Adipocyte (in vitro differentiated cells): ENCODE data around the gene CCDC182.

Experiments
- DNase-seq: peaks from one replicate; pipeline ENCODE4 v3.0.0-alpha.2; 2015; ENCODE audit warnings: low read depth
- H3K27me3 ChIP-seq: replicated peaks from 2 replicates; pipeline ENCODE4 v1.7.0; 2013; ENCODE audit warnings: mild to moderate bottlenecking, low read length, moderate library complexity; ENCODE audit not compliant: control insufficient read depth, insufficient read depth
- H3K36me3 ChIP-seq: 2 replicates; pipeline ENCODE4 v1.7.0; 2013; ENCODE audit warnings: low read length, mild to moderate bottlenecking, moderate library complexity; ENCODE audit not compliant: control insufficient read depth, insufficient read depth, severe bottlenecking
- H3K4me1 ChIP-seq: 2 replicates; pipeline ENCODE4 v1.7.0; 2013; ENCODE audit warnings: mild to moderate bottlenecking, low read length, moderate library complexity; ENCODE audit not compliant: control insufficient read depth, insufficient read depth
- H3K4me3 ChIP-seq: 2 replicates; pipeline ENCODE4 v1.7.0; 2013; ENCODE audit warnings: mild to moderate bottlenecking, low read length, moderate library complexity
- H3K9ac ChIP-seq: 2 replicates; pipeline ENCODE4 v1.7.0; 2013; ENCODE audit warnings: mild to moderate bottlenecking, low read length, moderate library complexity
- H3K9me3 ChIP-seq: 2 replicates; pipeline ENCODE4 v1.7.0; 2013; ENCODE audit warnings: mild to moderate bottlenecking, low read length, moderate library complexity; ENCODE audit not compliant: control insufficient read depth

CCDC182 gene

GRCh38 chr17:57756951-57757350, 11.9 kb upstream of the CCDC182 start:
- Histone ChIP-seq H3K9me3 (peaks cover 4% of the 10 kb centered on the region), H3K36me3 (no peaks in the 10 kb centered on the region), H3K27me3 (peaks cover 35% of the 10 kb centered on the region), H3K4me3 (no peak overlapping the region), H3K4me1 (no peaks in the 10 kb centered on the region), H3K9ac (no peak overlapping the region)
- DNase-seq, result no peak

DNA sequence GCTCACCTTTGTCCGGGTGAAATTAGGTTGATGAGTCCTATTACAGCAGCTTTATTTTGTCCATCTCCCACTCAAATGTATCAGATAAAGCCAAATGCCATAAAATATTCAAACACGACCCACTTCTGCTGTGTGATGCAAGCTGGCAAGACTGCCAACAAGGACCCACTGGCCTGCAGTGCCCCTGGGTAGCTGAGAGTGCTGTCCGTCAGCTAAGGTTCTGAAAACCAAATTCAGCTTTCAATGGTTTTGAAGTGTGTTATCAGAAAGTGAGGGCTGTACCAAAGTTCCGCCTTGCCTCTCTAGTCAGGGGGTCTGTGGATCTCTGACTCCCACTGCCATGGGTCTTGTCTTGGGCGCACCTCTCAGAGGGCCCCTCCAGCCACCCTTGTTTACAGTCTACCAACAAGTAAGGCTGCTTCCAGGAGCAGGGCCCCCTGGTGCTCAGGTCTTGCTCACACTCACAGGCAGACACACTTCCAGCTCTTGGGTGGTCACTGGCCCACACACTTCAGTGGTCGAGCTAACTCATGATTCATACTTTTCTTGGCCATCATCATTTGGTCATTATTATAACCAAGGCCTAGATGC, 10.5 kb upstream of the CCDC182 start:
- H3K36me3 ChIP-seq, result no peaks in the 10 kb centered on the region
- no peak overlapping the region for H3K9ac ChIP-seq
- DNase-seq, result no peak
- H3K4me1 ChIP-seq, result peaks cover 3% of the 10 kb centered on the region
- H3K4me3 ChIP-seq, result no peak overlapping the region
- peaks cover 26% of the 10 kb centered on the region for H3K27me3 ChIP-seq
- peaks cover 4% of the 10 kb centered on the region for H3K9me3 ChIP-seq

- Histone ChIP-seq H3K9ac (no peak overlapping the region), H3K9me3 (peaks cover 4% of the 10 kb centered on the region), H3K4me1 (peaks cover 3% of the 10 kb centered on the region), H3K36me3 (no peaks in the 10 kb centered on the region), H3K4me3 (no peak overlapping the region), H3K27me3 (peaks cover 40% of the 10 kb centered on the region)
- DNase-seq, result no peak
Observed at GRCh38 chr17:57752031-57752905, 7.2 kb upstream of the CCDC182 start.

DNA sequence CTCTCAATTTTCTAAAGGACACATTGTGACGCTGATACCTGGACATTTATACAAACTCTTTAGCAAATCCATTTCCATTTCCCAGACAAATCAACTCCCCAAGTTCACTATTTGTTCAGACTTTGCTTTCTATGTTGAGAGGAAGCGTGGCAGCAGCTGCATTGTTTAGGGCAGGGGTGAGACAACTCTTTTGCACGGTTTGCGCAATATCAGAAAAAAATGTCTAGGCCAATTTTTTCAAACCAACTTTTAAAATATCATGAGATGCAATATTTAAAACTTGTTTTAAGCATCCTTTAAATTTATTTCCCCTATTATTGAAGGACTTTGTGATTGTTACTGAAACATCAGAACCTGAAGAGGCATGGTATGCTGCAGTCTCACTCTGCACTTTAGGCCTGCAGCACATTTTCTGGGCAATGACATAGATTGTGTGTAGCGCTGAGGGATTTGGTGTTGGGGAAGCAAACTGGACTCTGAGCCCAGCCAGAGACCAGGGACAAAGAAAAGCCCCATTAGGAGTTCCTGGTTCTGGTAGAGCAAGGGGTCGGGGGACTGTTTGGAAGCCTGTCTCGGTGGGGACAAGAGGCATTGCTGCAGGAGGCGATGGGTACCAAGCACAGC, 6.4 kb upstream of the CCDC182 start:
- H3K4me3 ChIP-seq, result no peak overlapping the region
- peaks cover 45% of the 10 kb centered on the region for H3K27me3 ChIP-seq
- H3K9ac ChIP-seq, result no peak overlapping the region
- H3K4me1 ChIP-seq, result peaks cover 3% of the 10 kb centered on the region
- no peaks in the 10 kb centered on the region for H3K36me3 ChIP-seq
- H3K9me3 ChIP-seq, result peaks cover 4% of the 10 kb centered on the region
- DNase-seq, result peak; percentile 41

DNA sequence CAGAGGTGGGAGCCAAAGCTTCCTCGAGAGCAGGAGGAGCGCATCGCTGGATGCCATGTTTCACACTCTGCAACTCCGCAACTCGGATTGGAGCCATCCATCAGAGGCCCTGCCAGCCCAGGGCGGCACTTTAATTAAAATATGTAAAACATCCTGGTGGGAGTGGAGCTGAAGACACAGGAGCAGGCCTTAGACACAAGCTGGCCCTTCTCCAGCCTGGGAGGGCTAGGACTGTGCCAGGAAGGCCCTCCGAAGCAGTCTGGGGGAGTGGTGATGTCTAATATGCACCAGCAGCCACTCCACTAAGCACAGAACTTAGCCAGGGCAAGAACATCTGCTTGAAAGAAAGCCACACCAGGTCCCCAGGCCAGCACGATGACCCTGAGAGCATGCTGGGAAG, 5.8 kb upstream of the CCDC182 start:
- peaks cover 3% of the 10 kb centered on the region for H3K4me1 ChIP-seq
- peaks cover 46% of the 10 kb centered on the region for H3K27me3 ChIP-seq
- no peak for DNase-seq
- no peaks in the 10 kb centered on the region for H3K36me3 ChIP-seq
- H3K9ac ChIP-seq, result no peak overlapping the region
- H3K9me3 ChIP-seq, result peaks cover 4% of the 10 kb centered on the region
- no peak overlapping the region for H3K4me3 ChIP-seq

DNA sequence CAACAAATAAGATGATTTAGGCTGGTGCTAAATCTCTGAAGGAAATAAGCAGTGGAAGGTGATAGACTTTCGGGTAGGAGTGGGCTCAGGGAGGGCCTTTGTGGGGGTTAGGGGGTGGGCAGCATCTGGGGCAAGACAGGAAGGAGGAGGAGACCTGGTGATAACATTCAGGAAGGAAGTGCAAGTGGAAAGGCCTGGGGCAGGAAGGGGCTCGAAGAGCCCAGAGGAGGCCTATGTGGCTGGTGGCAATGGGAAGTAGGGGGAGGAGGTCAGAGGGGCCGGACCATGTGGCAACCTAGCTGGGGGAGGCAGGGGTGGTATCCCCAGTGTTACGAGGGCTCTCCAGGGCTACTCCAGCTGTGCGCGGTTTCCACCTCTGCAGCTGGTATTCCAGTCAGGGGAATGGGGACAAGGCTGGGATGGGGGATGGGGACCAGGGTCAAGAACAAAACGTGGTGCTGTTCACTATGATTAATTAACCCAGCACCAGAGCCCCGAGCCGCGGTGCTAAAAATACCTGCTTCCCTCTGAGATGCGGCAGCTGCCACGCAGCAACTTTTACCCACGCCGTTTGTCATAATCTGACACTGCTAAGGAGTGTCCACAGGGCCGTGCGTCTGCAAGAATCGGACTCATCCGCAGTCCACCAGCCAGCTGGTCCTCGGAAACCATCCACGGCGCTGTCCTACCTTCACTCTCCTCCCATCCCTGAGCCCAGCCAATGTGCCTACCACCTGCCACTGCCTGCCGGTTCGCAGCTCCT, 5.2 kb upstream of the CCDC182 start:
- H3K36me3 ChIP-seq, result no peaks in the 10 kb centered on the region
- peaks cover 4% of the 10 kb centered on the region for H3K9me3 ChIP-seq
- H3K4me3 ChIP-seq, result no peak overlapping the region
- H3K4me1 ChIP-seq, result peaks cover 3% of the 10 kb centered on the region
- peaks cover 44% of the 10 kb centered on the region for H3K27me3 ChIP-seq
- H3K9ac ChIP-seq, result no peak overlapping the region
- DNase-seq, result no peak

DNA sequence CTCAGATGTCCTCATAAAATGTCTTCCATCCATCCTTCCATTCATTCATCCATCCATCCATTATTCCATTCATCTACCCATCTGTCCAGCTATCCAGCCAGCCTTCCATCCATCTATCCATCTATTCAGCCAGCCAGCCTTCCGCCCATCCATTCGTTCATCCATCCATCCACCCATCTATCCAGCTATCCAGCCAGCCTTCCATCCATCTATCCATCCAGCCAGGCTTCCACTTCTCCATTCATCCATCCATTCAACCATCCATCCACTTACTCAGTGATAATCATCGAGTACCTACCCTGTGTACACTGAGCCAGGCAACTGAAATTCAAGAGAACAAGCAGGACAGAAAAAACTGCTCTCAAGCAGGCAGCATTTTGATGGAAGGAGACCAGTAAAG, 4.6 kb upstream of the CCDC182 start:
- peaks cover 49% of the 10 kb centered on the region for H3K27me3 ChIP-seq
- DNase-seq, result no peak
- H3K9ac ChIP-seq, result no peak overlapping the region
- no peaks in the 10 kb centered on the region for H3K36me3 ChIP-seq
- no peak overlapping the region for H3K4me3 ChIP-seq
- H3K4me1 ChIP-seq, result peaks cover 3% of the 10 kb centered on the region
- H3K9me3 ChIP-seq, result peaks cover 4% of the 10 kb centered on the region

DNA sequence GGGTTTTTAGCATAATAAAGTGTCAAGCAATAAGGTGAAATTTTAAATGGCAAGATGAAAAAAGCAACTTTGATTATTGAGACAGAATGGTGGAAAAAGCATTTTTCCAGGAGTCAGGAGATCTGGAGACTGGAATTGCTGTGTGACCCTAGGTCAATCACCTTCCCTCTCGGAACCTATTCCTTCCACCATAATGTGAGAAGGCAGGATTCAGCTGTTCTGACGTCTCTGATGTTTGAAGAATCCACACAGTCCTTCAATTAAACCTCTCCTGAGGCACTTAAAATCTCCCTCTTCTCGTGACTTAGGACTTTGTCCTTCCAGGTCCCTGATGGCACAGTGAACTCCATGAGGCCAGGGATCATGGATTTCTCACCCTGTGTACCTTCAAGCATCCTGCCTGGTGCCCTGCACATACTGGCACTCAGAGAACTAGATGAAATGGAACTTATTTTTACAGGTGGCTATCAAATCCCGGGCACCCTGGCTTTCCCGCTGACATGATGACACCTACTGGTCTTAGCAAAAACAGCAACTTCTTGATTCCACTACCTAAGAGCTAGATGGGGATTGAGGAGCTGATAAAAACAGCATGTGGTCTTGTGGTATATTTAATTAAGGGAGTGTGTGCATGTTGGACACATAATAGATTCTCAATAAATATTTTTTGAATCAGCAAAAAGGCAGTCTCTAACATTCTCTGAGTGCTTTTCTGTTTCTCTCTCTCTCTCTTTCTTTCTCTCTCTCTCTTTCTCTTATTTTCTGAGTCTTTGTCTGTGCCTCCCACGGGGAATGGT, 2.3 kb upstream of the CCDC182 start:
- peaks cover 66% of the 10 kb centered on the region for H3K27me3 ChIP-seq
- H3K9ac ChIP-seq, result no peak overlapping the region
- no peaks in the 10 kb centered on the region for H3K36me3 ChIP-seq
- no peak overlapping the region for H3K4me3 ChIP-seq
- peaks cover 3% of the 10 kb centered on the region for H3K4me1 ChIP-seq
- peak; percentile 85 for DNase-seq
- no peaks in the 10 kb centered on the region for H3K9me3 ChIP-seq

DNA sequence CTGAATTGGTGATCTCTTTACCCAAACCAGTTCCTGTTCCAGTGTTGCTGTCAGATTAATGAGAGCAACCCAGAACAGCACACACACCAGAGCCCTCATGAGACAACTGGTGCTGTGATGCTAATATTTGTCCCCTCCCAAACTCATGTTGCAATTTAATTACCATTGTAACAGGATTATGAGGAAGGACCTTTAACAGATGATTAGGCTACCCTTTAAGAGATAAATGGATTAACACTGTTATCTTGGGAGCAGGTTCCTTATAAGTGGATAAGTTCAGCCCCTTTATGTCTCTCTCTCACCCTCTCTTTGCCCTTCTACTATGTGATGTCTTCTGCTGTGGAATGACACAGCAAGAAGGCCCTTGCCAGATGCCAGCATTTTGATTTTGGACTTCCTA, 1.1 kb upstream of the CCDC182 start:
- no peak for DNase-seq
- no peaks in the 10 kb centered on the region for H3K9me3 ChIP-seq
- H3K9ac ChIP-seq, result no peak overlapping the region
- H3K27me3 ChIP-seq, result peaks cover 69% of the 10 kb centered on the region
- peaks cover 3% of the 10 kb centered on the region for H3K4me1 ChIP-seq
- H3K4me3 ChIP-seq, result no peak overlapping the region
- H3K36me3 ChIP-seq, result no peaks in the 10 kb centered on the region

GRCh38 chr17:57744195-57745170, 616 bp downstream of the CCDC182 start:
- DNase-seq, result no peak
- H3K9me3 ChIP-seq, result no peaks in the 10 kb centered on the region
- H3K4me3 ChIP-seq, result no peak overlapping the region
- no peak overlapping the region for H3K9ac ChIP-seq
- peaks cover 78% of the 10 kb centered on the region for H3K27me3 ChIP-seq
- H3K36me3 ChIP-seq, result no peaks in the 10 kb centered on the region
- no peaks in the 10 kb centered on the region for H3K4me1 ChIP-seq
